GM23248 (cell line): ENCODE data around the gene HABP2.

ENCODE experiments used
- EZH2 ChIP-seq: fragments of 200-600 bp; sonication (generic); IDR thresholded peaks from 2 replicates; pipeline ENCODE4 v1.6.1; 2018; ENCODE audit warnings: antibody characterized with exemption, mild to moderate bottlenecking; ENCODE audit not compliant: insufficient read depth, poor library complexity, severe bottlenecking
- EZH2phosphoT487 ChIP-seq: fragments of 200-600 bp; sonication (generic); IDR thresholded peaks from 2 replicates; pipeline ENCODE4 v1.6.1; 2018; ENCODE audit warnings: antibody characterized with exemption, moderate library complexity, mild to moderate bottlenecking, low read depth; ENCODE audit not compliant: insufficient read depth

DNA sequence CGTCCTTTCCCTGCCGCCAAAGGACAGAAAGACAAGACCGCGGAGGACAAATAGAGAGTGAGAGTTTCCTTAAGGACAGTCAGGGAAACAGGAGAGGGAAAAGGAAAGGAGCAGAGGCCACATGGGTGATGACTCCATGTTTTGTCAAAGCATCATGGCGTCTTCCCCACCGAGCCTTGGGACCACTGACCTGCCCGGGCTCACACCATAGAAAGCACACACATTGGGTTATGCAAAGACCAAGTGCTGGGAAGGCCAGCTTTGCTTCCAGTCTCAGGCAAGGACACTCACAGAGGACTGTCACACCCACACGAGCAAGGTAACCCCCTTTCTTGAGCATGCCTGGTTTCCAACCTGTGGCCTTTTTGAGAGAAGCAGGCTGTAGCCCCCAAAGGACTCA, 23.3 kb upstream of the HABP2 start:
- TF ChIP-seq EZH2phosphoT487 (no peak), EZH2 (no peak)
